ENCODE measurements around the gene SCNN1A.

DNA sequence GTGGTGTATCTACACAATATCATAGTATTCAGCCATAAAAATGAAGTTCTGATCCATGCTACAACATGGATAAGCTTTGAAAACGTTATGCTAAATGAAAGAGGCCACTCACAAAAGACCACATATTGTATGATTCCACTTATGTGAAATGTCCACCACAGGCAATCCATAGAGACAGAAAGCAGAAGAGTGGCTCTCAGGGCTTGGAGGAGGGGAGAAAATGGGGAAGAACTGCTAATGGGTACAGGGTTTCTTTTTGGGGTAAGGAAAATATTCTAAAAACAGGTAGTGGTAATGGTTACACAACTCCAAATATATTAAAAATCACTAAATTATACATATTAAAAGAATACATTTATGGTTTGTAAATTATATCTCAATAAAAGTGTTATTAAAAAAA is 16.5 kb downstream of the SCNN1A start:
- no peak for TF ChIP-seq CTCF (IDR thresholded peaks at IDR 0.05)
- TF ChIP-seq SIN3A (IDR thresholded peaks at IDR 0.05; ENCODE audit: borderline replicate concordance, insufficient read depth, low read depth, low read length): no peak
- no peak for TF ChIP-seq POLR2AphosphoS5 (IDR thresholded peaks at IDR 0.05; ENCODE audit: low read depth, low read length)
- no peak for TF ChIP-seq REST (IDR thresholded peaks at IDR 0.05; ENCODE audit: insufficient read depth in 1 of 2, low read depth in 2 of 2, low read length in 1 of 2)
